ENCODE measurements around the gene SBK2. TPM values are rescaled to one million over a fixed set of nuclear protein-coding genes. Genes with fewer than 3 reads are reported as not detected.

The SBK2 gene
- total RNA-seq, 4 donors from 2014 or later, result not detected

GRCh38 chr19:55528030-55528803 lies 8.7 kb downstream of the SBK2 start:
- DNase-seq, result no peak

GRCh38 chr19:55527197-55528029 lies 9.5 kb downstream of the SBK2 start:
- Histone ChIP-seq H3K4me1 (no peaks in the 10 kb centered on the region), H3K4me3 (no peak overlapping the region), H3K27me3 (no peaks in the 10 kb centered on the region), H3K27ac (no peak overlapping the region), H3K9me3 (no peaks in the 10 kb centered on the region), H3K36me3 (no peaks in the 10 kb centered on the region)
- no peak for TF ChIP-seq POLR2A (IDR thresholded peaks at IDR 0.05)
- TF ChIP-seq CTCF (IDR thresholded peaks at IDR 0.05), result no peak
- DNase-seq, result no peak
- intact Hi-C loops (cut with DNase I; ENCODE audit: low total_unique reads), result no loop called here

More at GRCh38 chr19:55528030-55528803, 8.7 kb downstream of the SBK2 start:
- Histone ChIP-seq H3K36me3 (no peaks in the 10 kb centered on the region), H3K9me3 (no peaks in the 10 kb centered on the region), H3K27ac (no peak overlapping the region), H3K4me3 (no peak overlapping the region), H3K27me3 (no peaks in the 10 kb centered on the region), H3K4me1 (no peaks in the 10 kb centered on the region)
- TF ChIP-seq POLR2A (IDR thresholded peaks at IDR 0.05) (no peak), CTCF (IDR thresholded peaks at IDR 0.05) (no peak)
- intact Hi-C loops (cut with DNase I; ENCODE audit: low total_unique reads), result no loop called here

- no peak overlapping the region for H3K4me3 ChIP-seq
- H3K9me3 ChIP-seq, result no peaks in the 10 kb centered on the region
- intact Hi-C loops (cut with DNase I; ENCODE audit: low total_unique reads), result no loop called here
- no peaks in the 10 kb centered on the region for H3K36me3 ChIP-seq
- no peak overlapping the region for H3K27ac ChIP-seq
- H3K4me1 ChIP-seq, result no peaks in the 10 kb centered on the region
- no peaks in the 10 kb centered on the region for H3K27me3 ChIP-seq
- no peak for TF ChIP-seq CTCF (IDR thresholded peaks at IDR 0.05)
- no peak for TF ChIP-seq POLR2A (IDR thresholded peaks at IDR 0.05)
- DNase-seq, result peak; percentile 39 to 51
Observed at GRCh38 chr19:55526216-55527196, 10.4 kb downstream of the SBK2 start.

GRCh38 chr19:55525289-55526101 lies 11.4 kb downstream of the SBK2 start:
- no peak for DNase-seq
- no peak overlapping the region for H3K27ac ChIP-seq
- H3K27me3 ChIP-seq, result no peaks in the 10 kb centered on the region
- intact Hi-C loops (cut with DNase I; ENCODE audit: low total_unique reads), result no loop called here
- no peaks in the 10 kb centered on the region for H3K36me3 ChIP-seq
- H3K9me3 ChIP-seq, result no peaks in the 10 kb centered on the region
- H3K4me1 ChIP-seq, result no peaks in the 10 kb centered on the region
- TF ChIP-seq CTCF (IDR thresholded peaks at IDR 0.05) (no peak), POLR2A (IDR thresholded peaks at IDR 0.05) (no peak)
- H3K4me3 ChIP-seq, result no peak overlapping the region

Data from uterus (tissue), 4 donors.